ENCODE measurements around the gene CDYL.
A peak's percentile ranks its signal among the peaks of the same experiment; 100 is the strongest.
"Not testable (repeated sequence)": the region's sequence is repeated elsewhere in the genome, so short reads cannot be mapped to it uniquely, and the experiment has no call there.

Gene CDYL

DNA sequence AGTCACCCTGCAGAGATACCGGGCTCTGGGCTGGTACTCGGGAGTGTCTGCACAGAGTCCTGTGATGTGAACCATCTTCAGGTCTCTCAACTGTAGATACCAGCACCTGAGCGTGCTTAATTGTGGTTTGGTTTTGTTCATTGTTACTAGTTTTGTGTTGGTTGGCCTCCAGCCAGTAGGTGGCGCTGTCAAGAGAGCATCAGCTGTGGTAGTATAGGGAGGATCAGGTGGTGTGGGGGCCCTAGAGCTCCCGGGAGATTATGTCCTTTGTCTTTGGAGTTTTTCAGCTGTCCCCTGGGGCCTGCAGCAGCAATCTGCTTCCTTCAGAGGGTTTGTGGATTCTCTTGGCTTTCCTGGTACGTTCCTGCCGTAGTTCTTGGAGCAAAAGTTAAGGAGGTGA lies 67.9 kb downstream of the CDYL start:
- peak; percentile 68 for DNase-seq (ENCODE audit: low read depth, low spot score)

DNA sequence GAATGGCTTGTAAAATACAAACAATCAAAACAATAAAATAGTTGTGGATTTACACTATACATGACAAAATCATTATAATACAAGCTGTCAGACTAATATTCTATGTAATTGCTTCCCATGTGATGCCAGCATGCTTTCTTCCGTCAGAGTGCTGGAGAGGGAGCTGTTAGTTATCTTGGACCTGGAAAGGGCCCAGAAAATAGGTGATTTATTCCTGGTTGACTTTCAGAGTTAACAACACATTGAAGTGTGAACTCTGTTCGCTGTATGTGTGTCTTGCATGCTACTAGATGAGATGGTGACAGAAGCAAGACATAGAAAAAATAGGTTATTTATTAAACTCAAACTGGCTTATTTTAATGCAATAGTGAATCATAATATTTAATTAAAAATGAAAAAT lies 70.2 kb downstream of the CDYL start:
- no peak for DNase-seq (ENCODE audit: low read depth, low spot score)

DNA sequence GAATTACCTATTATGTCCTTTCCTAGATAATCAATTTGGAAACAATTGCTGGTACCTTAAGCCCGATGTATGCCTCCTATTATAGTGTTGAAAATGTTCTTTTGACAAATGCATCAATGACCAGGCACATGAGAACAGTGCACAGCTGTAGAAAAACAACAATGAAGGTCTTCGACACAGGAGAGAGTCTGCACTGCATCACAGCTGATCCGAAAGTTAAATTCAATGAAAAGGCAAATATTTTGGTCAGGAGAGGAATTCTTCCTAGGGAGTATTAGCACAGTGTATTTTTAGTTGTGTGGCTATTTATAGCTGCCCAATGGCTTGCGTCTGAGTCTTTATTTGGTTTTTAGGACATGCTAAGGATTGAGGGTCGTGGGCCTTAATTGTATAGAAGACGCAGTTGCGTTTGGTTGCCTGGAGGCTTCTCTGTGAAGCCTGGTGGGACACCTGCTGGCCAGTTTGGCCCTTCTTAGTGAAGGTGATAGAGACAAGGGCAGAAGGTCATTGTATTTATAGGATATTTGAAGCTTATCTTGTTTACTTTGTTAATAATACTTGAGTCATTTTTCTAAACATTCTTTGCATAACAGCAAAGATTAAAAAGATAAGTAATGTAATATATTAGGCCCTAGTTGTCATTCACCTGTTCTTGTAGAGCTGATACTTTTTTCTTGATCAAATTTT lies 72.3 kb downstream of the CDYL start:
- peak; percentile 44 for DNase-seq (ENCODE audit: low read depth, low spot score)

DNA sequence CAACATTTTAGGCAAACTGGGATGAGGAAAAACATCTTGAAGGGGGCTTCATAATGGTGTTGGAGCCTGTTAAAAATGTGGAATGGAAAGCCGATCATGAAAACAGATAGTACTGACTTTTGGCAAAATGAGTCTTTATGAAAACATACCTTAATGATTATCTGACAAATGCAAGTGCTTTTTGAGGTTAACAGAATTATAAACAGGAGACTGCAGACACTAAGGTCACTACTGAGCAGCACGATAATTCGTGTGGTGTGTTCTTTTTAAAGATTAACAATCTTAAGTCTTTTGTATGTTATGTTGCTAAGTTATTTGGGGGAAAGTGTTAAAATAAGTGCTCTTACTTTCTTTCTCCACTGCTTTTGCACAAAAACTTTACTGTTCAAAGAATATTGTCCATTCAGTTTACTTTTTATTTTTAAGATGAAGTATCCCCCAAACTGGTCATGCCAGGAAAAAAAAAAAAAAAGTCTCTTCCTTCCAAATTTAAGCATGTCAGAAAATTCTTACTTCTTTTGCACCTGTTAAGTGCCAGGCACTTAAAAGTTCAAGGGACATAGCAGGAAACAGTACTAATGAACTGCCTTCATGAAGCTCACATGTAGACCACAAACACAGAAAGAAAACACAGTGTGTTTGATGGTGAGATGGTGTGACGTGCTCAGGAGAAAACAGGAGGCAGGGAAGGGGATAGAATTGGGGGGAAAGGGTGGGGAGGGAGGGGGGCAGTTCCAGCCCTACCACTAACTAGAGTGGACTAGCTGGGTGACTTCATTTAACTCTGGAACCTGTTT lies 73.2 kb downstream of the CDYL start:
- no peak for DNase-seq (ENCODE audit: low read depth, low spot score)

DNA sequence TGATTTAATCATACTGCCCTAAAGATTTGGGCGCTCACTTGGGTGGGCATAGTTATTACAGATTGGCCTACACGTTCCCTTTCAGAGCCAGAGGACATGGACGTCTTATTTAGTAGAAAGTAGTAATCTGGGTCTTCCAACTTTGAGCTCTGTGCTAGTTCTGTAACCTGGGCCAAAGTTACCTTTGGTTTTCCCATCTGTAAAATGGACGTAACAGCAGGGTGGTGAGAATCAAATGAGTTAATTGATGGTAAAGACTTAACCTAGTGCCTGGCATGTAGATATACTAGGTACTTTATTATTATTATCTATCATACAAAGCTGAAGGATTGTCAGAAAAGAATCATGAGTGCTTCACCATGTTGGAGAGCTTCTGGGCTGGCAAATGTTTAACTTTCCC lies 74.8 kb downstream of the CDYL start:
- DNase-seq (ENCODE audit: low read depth, low spot score) = no peak

DNA sequence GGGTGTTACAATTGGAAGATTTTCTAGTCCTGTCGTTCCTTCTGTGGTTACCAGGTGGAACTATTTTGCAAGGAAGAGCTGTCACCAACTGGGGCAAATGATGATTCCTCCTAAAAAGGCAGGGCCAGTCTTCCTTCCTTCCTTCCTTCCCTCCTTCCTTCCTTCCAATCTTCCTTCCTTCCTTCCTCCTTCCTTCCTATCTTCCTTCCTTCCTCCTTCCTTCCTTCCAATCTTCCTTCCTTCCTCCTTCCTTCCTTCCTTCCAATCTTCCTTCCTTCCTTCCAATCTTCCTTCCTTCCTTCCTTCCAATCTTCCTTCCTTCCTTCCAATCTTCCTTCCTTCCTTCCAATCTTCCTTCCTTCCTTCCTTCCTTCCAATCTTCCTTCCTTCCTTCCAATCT lies 76.0 kb downstream of the CDYL start:
- not testable (repeated sequence) for DNase-seq (ENCODE audit: low read depth, low spot score)

DNA sequence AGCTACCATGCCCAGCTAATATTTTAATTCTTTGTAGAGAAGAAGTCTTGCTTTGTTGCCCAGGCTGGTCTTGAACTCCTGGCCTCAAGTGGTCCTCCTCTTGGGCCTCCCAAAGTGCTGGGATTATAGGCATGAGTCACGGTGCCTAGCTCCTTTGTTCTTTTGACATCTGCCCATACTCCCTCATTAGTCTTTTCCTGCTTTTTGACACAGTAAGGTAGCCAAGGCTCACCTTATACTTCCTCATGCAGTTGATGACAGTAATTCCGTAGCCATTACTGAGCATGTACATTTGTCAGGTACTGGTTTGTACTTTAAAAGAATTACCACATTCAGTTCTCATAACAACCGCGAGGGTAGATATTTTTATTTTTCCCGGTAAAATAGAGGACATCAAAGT lies 76.7 kb downstream of the CDYL start:
- no peak for DNase-seq (ENCODE audit: low read depth, low spot score)

DNA sequence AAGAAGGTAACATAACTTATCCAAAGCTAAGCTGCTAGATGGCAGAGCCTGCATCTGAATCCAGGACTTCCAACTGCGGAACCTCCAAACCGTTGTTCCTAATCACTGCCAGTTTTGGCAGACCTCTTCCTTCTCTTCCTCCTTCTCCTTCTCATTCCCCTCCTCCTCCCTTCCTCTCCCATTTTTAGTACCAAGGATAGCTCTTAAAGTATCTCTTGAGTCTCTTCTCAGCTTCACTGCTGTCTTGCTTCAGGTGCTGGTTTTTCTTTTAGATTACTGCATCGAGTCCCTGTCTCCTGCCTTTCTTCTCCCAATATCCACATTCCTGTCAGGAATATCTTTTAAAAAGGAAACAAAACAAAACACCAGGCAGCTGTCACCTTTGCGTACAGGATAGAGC lies 77.1 kb downstream of the CDYL start:
- DNase-seq (ENCODE audit: low read depth, low spot score) = no peak

DNA sequence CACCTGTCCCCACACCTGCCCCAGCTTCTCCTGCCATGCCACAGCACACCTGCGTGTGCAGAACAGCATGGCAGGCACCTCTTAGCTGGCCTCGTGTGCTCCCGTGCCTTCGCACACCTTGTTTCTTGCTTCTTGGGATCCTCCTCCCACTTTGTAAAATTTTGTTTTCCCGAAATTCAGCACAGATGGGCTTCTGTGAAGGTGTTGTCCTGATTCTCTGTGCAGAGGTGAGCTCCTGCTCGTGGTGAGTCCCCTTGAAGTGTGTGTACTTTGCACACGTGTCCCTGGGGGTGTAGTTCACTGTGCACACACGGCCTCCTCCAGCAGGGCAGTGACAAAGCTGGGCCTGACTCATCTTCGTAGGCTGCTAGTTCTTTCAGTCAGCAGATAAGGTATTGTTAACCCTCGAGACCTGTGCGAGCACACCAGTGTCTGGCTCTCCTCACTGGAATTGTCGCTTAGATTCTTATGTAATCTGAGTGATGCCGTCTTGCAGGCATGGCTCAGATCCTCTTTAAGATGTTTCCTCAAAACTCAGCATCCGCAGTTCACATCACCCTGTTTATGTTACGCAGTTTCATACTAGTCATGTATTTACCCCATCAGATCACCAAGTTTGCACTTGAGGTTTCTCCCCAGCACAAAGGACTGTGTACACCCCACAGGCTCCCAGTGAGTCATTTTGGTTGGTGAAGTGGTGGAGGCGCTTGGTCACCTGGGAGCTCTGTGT lies 77.7 kb downstream of the CDYL start:
- DNase-seq (ENCODE audit: low read depth, low spot score) = peak; percentile 33

DNA sequence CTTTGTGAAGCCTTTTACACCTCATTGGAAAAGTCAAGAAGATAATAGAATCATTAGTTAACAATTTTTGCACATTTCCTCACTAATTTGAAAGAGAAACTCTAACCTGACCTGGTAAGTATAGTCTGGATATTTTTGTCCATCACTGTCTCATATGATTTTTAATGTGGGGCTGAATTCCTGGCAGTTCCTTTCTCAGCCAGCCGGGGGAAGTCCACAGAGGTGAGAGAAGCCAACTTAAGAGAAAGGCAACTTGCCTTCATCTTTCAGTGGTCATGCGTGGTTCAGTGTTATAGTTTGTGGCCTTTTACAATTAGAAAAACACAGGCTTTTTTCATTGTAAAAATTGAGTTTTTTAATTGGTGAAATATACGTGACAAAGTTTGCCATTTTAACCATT lies 80.6 kb downstream of the CDYL start:
- no peak for DNase-seq (ENCODE audit: low read depth, low spot score)

DNA sequence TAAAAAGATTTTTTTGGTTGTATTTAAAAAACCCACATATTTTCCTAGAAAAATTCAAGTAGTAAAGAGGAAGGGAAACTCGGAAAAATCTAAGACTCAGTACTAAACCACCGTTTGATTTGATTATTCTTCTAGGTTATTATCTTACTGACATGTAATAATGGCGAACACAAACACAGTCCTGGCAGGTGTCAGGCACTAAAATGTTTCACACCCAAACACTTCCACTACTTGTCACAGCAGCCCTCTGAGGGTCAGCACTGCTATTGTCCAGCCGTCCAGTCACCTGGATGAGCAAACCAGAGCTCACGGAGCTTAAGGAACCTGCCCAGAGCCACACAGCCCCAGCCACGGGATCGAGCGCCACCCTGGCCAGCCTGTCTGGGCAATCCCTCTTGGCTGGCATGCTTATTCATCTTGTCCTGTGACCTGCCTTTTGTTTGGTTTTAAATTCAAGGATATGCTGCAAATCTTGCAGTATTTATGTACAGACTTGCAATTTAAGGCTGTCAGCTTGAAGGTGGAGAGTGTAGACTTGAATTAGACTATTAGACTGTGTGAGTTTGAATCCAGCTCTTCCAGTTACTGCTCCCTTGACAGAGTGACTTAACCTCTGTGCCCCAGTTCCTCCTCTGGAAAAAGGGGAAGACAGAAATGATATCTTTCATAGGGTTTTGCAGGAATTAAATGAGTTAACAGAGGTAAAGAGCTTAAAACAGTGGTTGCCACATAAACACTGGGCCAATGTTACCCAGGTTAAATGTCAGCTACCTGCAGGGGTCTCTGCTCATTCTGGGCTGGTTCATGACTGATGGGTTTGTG lies 82.2 kb downstream of the CDYL start:
- no peak for DNase-seq (ENCODE audit: low read depth, low spot score)

DNA sequence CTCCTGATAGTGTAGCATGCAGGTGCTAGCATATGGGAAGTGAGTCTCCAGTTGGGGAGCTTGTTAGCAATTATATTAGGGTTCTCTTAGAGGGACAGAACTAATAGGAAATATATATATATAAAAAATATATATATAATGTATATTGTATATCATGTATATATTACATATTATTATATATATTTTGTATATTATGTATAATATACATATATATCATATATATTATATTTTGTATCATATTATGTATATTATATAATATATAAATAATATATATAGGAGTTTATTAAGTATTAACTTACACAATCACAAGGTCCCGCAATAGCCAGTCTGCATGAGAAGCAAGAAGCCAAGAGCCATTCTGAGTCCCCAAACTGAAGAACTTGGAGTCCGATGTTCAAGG lies 84.2 kb downstream of the CDYL start:
- no peak for DNase-seq (ENCODE audit: low read depth, low spot score)

DNA sequence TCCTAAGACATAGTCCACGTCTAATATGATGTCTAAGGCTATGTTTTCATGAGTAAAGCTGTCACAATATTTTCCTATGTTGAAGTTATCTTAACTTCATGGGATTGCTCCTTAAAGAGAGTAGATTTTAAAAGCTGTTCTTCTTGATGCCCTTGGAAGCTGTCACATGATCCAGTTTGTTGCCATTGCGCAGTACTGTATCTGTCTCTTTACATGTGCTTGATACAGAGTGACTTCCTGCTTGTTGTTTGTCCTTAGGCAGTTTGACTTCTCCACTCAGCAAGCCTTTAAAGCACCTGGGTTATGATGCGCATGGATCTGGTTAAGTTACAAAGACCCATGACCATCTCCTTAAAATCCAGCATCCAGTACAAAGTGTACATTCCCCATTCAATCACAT lies 85.4 kb downstream of the CDYL start:
- no peak for DNase-seq (ENCODE audit: low read depth, low spot score)

DNA sequence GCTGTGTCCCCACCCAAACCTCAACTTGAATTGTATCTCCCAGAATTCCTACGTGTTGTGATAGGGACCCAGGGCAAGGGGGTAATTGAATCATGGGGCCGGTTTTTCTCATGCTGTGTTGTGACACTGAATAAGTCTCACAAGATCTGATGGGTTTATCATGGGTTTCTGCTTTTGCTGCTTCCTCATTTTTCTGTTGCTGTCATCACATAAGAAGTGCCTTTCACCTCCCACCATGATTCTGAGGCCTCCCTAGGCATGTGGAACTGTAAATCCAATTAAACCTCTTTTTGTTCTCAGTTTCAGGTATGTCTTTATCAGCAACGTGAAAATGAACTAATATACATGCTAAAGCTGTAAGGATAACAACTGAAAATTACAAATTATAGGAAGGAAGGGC lies 88.3 kb downstream of the CDYL start:
- DNase-seq (ENCODE audit: low read depth, low spot score) = no peak

DNA sequence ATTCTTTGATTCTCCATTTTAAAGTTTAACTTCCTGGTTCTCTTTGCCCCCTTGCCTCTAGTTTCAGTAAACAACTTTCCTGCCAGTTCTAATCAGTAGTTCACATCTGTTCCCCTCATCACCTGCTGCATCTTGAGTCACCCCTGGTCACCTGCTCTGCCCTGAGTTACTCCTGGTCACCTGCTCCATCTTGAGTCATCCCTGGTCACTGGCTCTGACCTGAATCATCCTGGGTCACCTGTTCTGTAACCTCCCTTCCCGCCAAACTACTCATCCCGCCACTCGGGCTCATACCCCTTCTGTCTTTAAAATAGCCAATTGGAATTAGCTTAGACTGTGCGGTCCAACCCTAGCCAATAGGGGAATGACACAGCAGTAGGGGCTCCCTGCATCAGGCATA lies 88.8 kb downstream of the CDYL start:
- not testable (repeated sequence) for DNase-seq (ENCODE audit: low read depth, low spot score)

DNA sequence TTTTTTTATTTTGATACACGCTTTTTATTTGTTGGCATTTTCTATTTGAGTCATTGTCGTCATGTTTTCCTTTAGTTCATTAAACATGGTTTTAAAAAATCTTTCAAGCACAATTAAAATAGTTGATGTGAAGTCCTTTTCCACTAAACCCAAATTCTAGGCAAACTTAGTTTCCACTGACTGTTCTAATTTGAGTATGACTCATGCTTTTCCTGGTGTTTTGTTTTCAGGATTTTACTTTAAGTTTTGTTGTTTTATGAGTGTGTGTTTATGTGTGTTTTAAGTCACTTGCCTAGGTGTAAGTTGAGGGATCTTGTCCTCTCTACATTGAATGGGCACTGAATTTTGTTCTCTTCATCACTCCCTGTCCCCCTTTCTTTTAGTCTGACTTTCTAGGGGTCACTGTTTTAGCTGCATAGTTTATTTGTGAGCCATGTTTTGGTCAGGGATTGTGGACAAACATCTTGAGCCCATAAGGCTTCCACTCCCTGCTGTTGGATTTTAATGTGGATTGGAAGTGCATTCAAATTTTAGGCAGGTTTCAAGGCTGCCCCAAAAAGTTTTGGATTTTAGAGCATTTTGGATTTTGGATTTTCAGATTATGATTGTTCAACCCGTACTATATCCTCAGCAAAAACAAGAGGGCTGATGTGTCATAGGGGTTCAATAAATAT lies 94.8 kb downstream of the CDYL start:
- DNase-seq (ENCODE audit: low read depth, low spot score) = no peak

DNA sequence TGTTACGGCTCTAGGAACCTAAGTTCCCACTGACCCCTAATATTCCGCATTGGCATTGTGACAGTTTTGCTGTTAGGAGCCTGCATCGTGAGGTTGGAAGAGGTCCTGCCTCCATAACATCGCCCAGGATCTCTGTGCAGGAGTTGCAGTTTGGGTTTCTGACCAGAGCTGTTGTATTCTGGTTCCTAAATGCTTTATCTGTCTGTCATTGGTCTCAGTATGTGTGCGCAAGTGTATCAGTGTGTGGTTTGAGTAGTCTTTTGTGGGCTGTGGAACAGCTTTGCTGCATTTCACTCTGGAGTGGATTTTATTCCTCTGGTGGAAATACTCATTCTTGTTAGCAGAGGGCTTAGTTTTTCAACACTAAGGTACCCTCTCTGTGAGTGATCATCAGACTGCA lies 95.6 kb downstream of the CDYL start:
- DNase-seq (ENCODE audit: low read depth, low spot score) = no peak

DNA sequence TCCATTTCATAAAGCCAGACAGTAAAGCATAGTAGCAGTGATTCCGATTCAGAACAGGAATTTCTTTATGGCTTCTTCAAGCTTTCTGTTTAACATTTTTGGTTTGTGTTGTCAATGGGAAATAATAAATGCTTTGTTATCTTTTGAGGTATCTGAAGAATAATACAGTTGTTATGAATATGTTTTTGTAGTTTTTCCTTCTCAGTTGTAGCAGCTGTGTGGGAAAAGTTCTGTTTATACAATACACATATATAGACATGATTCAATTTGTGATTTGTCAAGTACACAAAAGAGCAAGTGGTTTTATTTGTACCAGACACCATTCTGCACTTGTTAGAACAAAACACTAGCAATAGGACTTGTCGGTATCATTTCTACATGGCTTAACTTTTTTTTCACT lies 96.6 kb downstream of the CDYL start:
- DNase-seq (ENCODE audit: low read depth, low spot score) = no peak

DNA sequence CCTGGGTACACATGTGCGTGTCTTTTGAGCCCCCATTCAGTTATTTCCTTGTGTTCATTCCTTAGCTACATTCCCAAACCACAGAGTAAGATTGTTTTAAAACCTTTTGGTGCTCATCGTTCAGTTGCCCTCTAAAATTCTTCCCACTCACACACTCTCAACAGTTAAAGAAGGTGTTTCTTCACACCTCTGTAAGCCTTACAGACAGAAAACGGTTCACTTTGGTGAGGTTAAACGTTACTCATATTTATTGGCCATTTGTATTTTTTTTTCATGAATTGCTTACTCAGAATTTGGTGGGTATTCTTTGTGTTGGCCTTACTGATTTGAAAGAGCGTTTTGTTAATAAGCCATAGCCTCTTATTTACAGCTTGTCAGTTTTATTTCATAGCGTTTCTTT lies 97.7 kb downstream of the CDYL start:
- DNase-seq (ENCODE audit: low read depth, low spot score) = no peak

DNA sequence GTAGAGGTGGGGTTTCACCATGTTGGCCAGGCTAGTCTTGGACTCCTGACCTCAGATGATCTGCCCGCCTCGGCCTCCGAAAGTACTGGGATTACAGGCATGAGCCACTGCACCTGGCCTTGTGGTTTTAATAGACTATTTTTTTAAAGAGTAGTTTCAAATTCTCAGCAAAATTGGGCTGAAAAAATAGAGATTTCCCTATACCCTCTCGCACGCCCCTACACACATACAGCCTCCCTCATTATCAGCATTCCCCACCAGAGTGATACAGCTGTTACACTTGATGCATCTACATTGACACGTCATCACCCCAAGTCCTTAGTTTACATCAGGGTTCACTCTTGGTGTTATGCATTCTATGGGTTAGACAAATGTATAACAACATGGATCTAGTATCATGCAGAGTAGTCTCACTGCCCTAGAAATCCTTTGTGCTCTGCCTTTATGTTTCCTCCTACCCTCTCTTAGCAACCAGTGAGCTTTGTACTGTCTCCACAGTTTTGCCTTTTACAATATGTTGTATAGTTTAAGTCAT lies 103.6 kb downstream of the CDYL start:
- no peak for DNase-seq (ENCODE audit: low read depth, low spot score)

DNA sequence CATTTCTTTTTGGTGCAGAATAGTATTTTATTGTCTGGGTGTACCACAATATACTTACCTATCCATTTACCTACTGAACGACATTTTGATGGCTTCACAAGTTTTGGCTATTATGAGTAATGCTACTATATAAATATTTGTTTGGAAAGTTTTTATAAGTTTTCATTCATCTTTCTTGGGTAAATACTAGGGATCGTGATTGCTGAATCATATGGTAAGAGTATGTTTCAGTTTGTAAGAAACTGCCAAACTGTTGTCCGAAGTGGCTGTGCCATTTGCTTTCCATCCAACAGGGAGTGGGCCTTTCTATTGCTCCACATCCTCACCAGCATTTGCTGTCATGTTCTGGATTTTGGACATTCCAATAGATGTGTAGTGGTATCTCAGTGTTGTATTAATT lies 104.2 kb downstream of the CDYL start:
- no peak for DNase-seq (ENCODE audit: low read depth, low spot score)
